Middle frontal gyrus (tissue), 1 donor: Measurements from ENCODE around the gene SREBF1.

Source experiments
- DNase-seq: peaks from one replicate; pipeline ENCODE4 v3.0.0-alpha.2; 2015; ENCODE audit warnings: low spot score; ENCODE audit errors: extremely low spot score

SREBF1 gene

GRCh38 chr17:17842111-17842876 is 5.5 kb upstream of the SREBF1 start:
- DNase-seq, result no peak

- no peak for DNase-seq
These were observed 4.8 kb upstream of the SREBF1 start for GRCh38 chr17:17841601-17842025.

GRCh38 chr17:17840751-17841591 is 4.2 kb upstream of the SREBF1 start:
- DNase-seq, result no peak

- DNase-seq, result peak; percentile 76
These were observed 3.3 kb upstream of the SREBF1 start for GRCh38 chr17:17839791-17840707.

GRCh38 chr17:17837966-17838962 is 1.5 kb upstream of the SREBF1 start:
- DNase-seq, result no peak

- DNase-seq, result no peak
These were observed 615 bp upstream of the SREBF1 start for GRCh38 chr17:17837380-17837821.

- peak; percentile 98 for DNase-seq
These were observed 452 bp downstream of the SREBF1 start for GRCh38 chr17:17836250-17836817.

GRCh38 chr17:17835415-17836249 is 1.2 kb downstream of the SREBF1 start:
- DNase-seq, result no peak

GRCh38 chr17:17834974-17835373 is 1.8 kb downstream of the SREBF1 start:
- DNase-seq, result no peak

GRCh38 chr17:17833658-17834357 is 3.0 kb downstream of the SREBF1 start:
- no peak for DNase-seq

- DNase-seq, result no peak
These were observed 4.8 kb downstream of the SREBF1 start for GRCh38 chr17:17832032-17832363.

- no peak for DNase-seq
These were observed 5.4 kb downstream of the SREBF1 start for GRCh38 chr17:17831208-17832031.

- no peak for DNase-seq
These were observed 6.0 kb downstream of the SREBF1 start for GRCh38 chr17:17830740-17831207.

- DNase-seq, result no peak
These were observed 6.6 kb downstream of the SREBF1 start for GRCh38 chr17:17830269-17830567.

- no peak for DNase-seq
These were observed 8.8 kb downstream of the SREBF1 start for GRCh38 chr17:17827826-17828621.

GRCh38 chr17:17826942-17827785 is 9.6 kb downstream of the SREBF1 start:
- DNase-seq, result no peak
